GM19099 (cell line): ENCODE data around the gene EXOSC5.

ENCODE experiments used
- POLR2A ChIP-seq: IDR thresholded peaks from 3 replicates; pipeline ENCODE4 v1.6.1; 2011; ENCODE audit warnings: low read depth; ENCODE audit not compliant: insufficient read length; ENCODE audit errors: extremely low read depth

Gene EXOSC5

GRCh38 chr19:41397086-41398049 is at the start of gene EXOSC5, which contains the start of gene BCKDHA:
EXOSC5 (minus strand) TSS chr19:41397359; CDS start chr19:41397328, 31 bp downstream.
BCKDHA (plus strand) TSS chr19:41397818; CDS start chr19:41397828, 10 bp downstream.
- peak; percentile 69 for TF ChIP-seq POLR2A

- no peak for TF ChIP-seq POLR2A
Observed at GRCh38 chr19:41445575-41445974, 48.4 kb upstream of the EXOSC5 start.

GRCh38 chr19:41443813-41444455 is 46.8 kb upstream of the EXOSC5 start:
- TF ChIP-seq POLR2A, result no peak

DNA sequence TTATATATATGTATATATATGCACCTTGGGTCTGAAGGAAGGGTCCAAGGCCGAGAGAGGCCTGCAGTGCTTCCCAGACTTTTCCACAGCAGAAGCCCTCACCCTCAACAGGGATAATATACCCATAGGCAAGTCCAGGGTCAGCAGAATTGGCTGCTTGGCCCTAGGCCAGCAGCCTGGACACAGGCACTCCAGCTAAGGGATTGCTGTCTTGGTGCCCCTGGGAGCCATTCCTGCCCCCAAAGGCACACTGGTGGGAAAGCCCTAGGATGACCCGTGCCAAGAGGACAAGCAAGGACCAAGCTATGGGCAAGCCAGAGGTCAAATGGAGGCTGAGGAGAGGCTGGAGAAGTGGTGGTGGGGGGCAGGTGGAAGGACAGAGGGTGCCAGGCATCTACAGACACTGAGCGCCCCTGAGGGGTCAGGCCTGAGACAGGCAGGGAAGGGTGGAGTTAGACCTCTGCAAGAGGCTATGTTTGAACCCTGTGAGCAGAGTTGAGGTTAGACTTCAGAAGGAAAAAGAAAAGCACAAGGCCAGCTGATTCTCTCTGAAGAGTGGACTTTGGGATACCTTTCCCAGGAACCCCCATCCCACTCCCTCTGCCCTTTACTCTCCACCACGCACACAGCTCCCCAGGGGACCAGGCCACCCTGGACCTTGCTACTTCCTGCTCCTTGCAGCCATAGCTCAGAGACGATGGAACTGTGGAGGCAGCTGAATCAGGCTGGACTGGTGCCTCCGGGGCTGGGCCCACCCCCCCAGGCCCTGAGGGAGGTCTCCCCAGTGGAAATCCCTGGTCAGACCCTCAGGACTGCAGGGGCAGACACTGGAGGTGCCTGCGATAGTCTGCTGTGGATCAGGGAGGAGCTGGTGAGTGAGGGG is 45.6 kb upstream of the EXOSC5 start, which contains the start of gene ERICH4:
Gene ERICH4 (plus strand): TSS at position 684 of the 883 bp plus-strand sequence. CDS start 14 bp downstream, at position 698.
- TF ChIP-seq POLR2A, result no peak

DNA sequence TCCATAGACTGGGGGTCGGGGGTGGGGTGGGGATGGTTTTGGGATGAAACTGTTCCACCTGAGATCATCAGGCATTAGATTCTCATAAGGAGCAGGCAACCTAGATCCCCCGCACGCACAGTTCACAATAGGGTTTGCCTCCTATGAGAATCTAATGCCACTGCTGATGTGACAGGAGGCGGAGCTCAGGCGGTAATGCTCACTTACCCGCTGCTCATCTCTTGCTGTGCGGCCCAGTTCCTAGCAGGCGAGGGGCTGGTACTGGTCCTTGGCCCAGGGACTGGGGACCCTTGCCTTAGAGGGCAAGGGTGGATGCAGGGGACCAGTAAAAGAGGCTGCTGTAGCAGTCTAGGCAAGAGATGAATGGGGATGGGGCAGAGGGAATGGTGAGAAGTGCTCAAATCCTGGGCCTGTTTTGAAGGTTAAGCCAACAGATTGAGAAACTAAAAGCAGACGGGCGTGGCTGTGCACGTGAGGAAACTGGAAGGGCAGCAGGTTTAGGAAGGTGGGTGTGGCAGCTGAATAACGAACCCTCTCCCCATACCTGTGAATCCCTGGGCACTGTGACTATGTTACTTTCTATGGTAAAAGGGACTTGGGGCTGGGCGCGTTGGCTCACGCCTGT is 44.3 kb upstream of the EXOSC5 start:
- TF ChIP-seq POLR2A, result no peak

GRCh38 chr19:41439441-41440222 is 42.5 kb upstream of the EXOSC5 start, which contains the start of gene DMAC2:
DMAC2 (minus strand) TSS chr19:41439912; CDS start chr19:41439899, 13 bp downstream.
- peak; percentile 83 for TF ChIP-seq POLR2A

DNA sequence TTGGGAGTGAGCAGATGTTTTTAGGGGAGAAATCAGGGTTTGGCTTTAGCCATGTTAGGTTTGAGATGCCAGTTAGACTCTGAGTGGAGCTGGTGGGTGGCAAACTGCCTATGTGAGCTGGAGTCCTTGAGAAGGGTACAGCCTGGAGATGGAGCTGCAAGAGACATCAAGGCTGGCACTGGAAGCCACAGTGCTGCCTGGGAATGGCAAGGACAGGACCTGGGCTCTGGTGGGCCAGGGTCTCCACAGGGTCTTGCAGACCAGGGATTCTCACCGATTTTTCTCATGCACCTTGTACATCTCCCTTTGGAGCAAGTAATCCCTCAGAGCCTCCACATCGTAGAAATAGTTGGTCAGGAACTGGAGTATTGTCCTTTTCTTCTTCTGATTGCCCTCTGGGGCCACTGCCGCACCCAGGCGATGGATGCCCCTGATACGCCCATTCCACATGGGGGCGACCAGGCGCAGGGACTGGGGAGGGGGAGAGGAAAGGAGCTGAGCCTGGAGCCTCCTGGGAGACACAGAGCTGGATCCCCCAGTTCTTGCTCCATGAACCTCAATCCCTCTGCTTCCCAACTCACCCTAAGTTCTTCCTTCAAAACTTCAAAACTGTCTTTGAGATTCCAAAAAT is 40.9 kb upstream of the EXOSC5 start:
- no peak for TF ChIP-seq POLR2A

DNA sequence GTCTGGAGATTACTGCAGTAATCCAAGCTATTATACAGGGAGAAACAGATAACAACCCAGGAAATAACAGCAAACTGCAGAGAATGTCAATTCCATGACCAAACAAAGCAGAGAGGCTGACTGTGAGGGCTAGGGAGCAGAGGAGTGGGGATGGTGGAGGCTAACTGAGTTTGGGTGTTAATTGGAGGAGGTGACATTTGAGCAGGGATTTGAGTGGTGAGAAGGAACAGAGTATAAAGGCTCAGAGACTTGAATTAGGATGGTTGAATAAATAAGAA is 39.5 kb upstream of the EXOSC5 start:
- TF ChIP-seq POLR2A, result no peak

- no peak for TF ChIP-seq POLR2A
Observed at GRCh38 chr19:41435936-41436673, 38.9 kb upstream of the EXOSC5 start.

DNA sequence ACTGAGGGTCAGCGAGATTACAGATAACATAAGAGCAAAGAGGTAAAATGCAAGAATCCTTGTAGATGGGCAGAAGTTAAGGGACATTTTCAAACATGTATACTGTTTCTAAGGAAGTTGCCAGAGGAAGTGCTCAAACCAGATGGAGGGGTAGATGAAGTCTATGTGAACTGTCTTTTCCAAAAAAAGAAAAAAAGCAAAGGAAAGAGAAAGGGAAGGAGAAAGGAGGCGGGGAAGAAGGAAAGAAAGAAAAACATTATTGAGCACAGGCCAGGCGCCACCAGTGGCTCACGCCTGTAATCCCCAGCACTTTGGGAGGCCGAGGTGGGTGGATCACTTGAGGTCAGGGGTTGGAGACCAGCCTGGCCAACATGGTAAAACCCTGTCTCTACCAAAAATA is 37.3 kb upstream of the EXOSC5 start:
- no peak for TF ChIP-seq POLR2A

- TF ChIP-seq POLR2A, result no peak
Observed at GRCh38 chr19:41433171-41433570, 36.0 kb upstream of the EXOSC5 start.

- no peak for TF ChIP-seq POLR2A
Observed at GRCh38 chr19:41431426-41432386, 34.5 kb upstream of the EXOSC5 start.

GRCh38 chr19:41430922-41431321 is 33.8 kb upstream of the EXOSC5 start:
- no peak for TF ChIP-seq POLR2A
